ENCODE data around the gene EML5.

DNA sequence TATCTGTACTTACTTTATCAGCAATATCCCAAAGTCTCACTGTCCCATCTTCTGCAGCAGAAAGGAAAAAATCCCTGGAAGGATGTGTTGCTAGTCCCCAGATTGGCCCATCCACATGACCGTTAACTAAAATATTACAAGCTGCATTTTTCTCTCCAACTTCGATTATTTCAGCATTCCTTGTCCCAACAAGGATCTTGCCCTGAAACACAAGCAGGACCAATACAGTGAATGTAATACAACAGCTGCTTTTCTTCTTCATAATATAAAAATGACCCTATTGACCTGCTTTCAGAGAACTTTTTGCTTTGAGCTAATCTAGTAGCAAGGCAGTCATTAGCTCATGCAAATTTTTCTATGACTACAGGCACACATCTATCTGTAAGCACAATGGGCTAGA lies 171.7 kb downstream of the EML5 start:
- TF ChIP-seq, protein P1, sequence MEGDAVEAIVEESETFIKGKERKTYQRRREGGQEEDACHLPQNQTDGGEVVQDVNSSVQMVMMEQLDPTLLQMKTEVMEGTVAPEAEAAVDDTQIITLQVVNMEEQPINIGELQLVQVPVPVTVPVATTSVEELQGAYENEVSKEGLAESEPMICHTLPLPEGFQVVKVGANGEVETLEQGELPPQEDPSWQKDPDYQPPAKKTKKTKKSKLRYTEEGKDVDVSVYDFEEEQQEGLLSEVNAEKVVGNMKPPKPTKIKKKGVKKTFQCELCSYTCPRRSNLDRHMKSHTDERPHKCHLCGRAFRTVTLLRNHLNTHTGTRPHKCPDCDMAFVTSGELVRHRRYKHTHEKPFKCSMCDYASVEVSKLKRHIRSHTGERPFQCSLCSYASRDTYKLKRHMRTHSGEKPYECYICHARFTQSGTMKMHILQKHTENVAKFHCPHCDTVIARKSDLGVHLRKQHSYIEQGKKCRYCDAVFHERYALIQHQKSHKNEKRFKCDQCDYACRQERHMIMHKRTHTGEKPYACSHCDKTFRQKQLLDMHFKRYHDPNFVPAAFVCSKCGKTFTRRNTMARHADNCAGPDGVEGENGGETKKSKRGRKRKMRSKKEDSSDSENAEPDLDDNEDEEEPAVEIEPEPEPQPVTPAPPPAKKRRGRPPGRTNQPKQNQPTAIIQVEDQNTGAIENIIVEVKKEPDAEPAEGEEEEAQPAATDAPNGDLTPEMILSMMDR (IDR thresholded peaks at IDR 0.05), result no peak
- TF ChIP-seq ZFX (IDR thresholded peaks at IDR 0.05; ENCODE audit: borderline replicate concordance), result no peak
